Activated CD8-positive, alpha-beta memory T cell treated with anti-CD3 and anti-CD28 coated beads for 36 hours (primary cell): ENCODE data around the gene PAXX. TPM values are rescaled to one million over a fixed set of nuclear protein-coding genes. Genes with fewer than 3 reads are reported as not detected.
"Not testable (repeated sequence)": the region's sequence is repeated elsewhere in the genome, so short reads cannot be mapped to it uniquely, and the experiment has no call there.

Source experiments
- CTCF ChIA-PET: fragments of 350-600 bp; sonication (Branson Sonifier 250); formaldehyde crosslinking; loops from one replicate; lab custom pipeline; 2021; ENCODE audit warnings: antibody characterized with exemption; lab: Charles Lee
- POLR2A ChIA-PET: fragments of 350-600 bp; sonication (Branson Sonifier 250); formaldehyde crosslinking; loops from one replicate; lab custom pipeline; 2021; ENCODE audit warnings: antibody characterized with exemption; lab: Charles Lee
- total RNA-seq, 2 experiments: library from RNA; stranded (reverse); gene quantifications; one replicate each; pipeline ENCODE4 v1.2.3, GENCODE V29; 2021

PAXX gene
- total RNA-seq, 2 experiments from 2014 or later = 66.9 to 74.6 TPM

GRCh38 chr9:136985853-136986252 lies 6.4 kb upstream of the PAXX start:
- CTCF ChIA-PET = interaction anchor here (1.4 kb wide), 1 partner anchor 11 kb away, joined by 3 read pairs; no protein-coding TSS in a partner anchor
- POLR2A ChIA-PET = no interaction called here

GRCh38 chr9:136988872-136989271 lies 3.4 kb upstream of the PAXX start:
- CTCF ChIA-PET = interaction anchor here (0.6 to 1.4 kb wide), 3 partner anchors 41 to 1140 kb away, joined by 3 to 4 read pairs (median 3); partner anchors contain the start of gene C8G
- POLR2A ChIA-PET = interaction anchor here (0.6 kb wide), 1 partner anchor 12 kb away, joined by 4 read pairs; no protein-coding TSS in a partner anchor

GRCh38 chr9:136990242-136990911 lies 1.8 kb upstream of the PAXX start:
- POLR2A ChIA-PET = interaction anchor here (1.5 kb wide), 1 partner anchor 262 kb away, joined by 3 read pairs; no protein-coding TSS in a partner anchor
- CTCF ChIA-PET = interaction anchor here (1.6 to 4.4 kb wide), 3 partner anchors 16 to 45 kb away, joined by 6 to 26 read pairs (median 18); partner anchors contain the start of gene ABCA2

GRCh38 chr9:136992819-136993369 lies 672 bp downstream of the PAXX start:
- POLR2A ChIA-PET = interaction anchor here (0.5 to 1.8 kb wide), 8 partner anchors 9 to 243 kb away, joined by 3 to 9 read pairs (median 4); no protein-coding TSS in a partner anchor
- CTCF ChIA-PET = interaction anchor here (0.9 to 4.4 kb wide), 9 partner anchors 18 to 151 kb away, joined by 3 to 26 read pairs (median 6); partner anchors contain the start of genes ABCA2, AJM1 and C8G

- POLR2A ChIA-PET = interaction anchor here (0.6 kb wide), 1 partner anchor 39 kb away, joined by 4 read pairs; no protein-coding TSS in a partner anchor
- CTCF ChIA-PET = interaction anchor here (1.1 to 4.4 kb wide), 4 partner anchors 35 to 152 kb away, joined by 3 to 26 read pairs (median 6); partner anchors contain the start of genes ABCA2, AJM1 and C8G
Observed at GRCh38 chr9:136994180-136994887, 2.1 kb downstream of the PAXX start.

- POLR2A ChIA-PET = interaction anchor here (0.6 kb wide), 2 partner anchors 73 to 197 kb away, joined by 3 to 6 read pairs; no protein-coding TSS in a partner anchor
- CTCF ChIA-PET = interaction anchor here (1.2 to 4.4 kb wide), 3 partner anchors 34 to 151 kb away, joined by 3 to 26 read pairs (median 9); partner anchors contain the start of gene ABCA2
Observed at GRCh38 chr9:136994888-136995230, 2.6 kb downstream of the PAXX start.

- CTCF ChIA-PET = interaction anchor here (1.1 to 2.3 kb wide), 5 partner anchors 20 to 151 kb away, joined by 3 to 13 read pairs (median 9); partner anchors contain the start of gene ABCA2
- POLR2A ChIA-PET = interaction anchor here (0.6 to 1.5 kb wide), 3 partner anchors 47 to 198 kb away, joined by 3 to 6 read pairs (median 4); no protein-coding TSS in a partner anchor
Observed at GRCh38 chr9:136995362-136995761, 3.1 kb downstream of the PAXX start.

GRCh38 chr9:136995772-136996311 lies 3.6 kb downstream of the PAXX start:
- POLR2A ChIA-PET = interaction anchor here (0.6 to 1.5 kb wide), 2 partner anchors 48 to 198 kb away, joined by 4 to 6 read pairs; no protein-coding TSS in a partner anchor
- CTCF ChIA-PET = interaction anchor here (1.0 to 2.3 kb wide), 7 partner anchors 20 to 208 kb away, joined by 3 to 13 read pairs (median 3); partner anchors contain the start of gene ABCA2

GRCh38 chr9:136996361-136997292 lies 4.4 kb downstream of the PAXX start, which contains the start of gene CLIC3:
TSS of gene CLIC3 (minus strand) at chr9:136996568. CDS start at chr9:136996543, 25 bp downstream.
- ChIA-PET CTCF (interaction anchor here (0.7 to 2.3 kb wide), 7 partner anchors 21 to 209 kb away, joined by 3 to 13 read pairs (median 3); partner anchors contain the start of gene ABCA2), POLR2A (interaction anchor here (1.5 kb wide), 1 partner anchor 48 kb away, joined by 4 read pairs; no protein-coding TSS in a partner anchor)

GRCh38 chr9:136997371-136997770 lies 5.1 kb downstream of the PAXX start:
- ChIA-PET POLR2A (no interaction called here), CTCF (interaction anchor here (0.6 to 2.3 kb wide), 4 partner anchors 22 to 210 kb away, joined by 3 to 13 read pairs (median 6); partner anchors contain the start of gene ABCA2)

GRCh38 chr9:136997830-136998234 lies 5.6 kb downstream of the PAXX start:
- ChIA-PET POLR2A (no interaction called here), CTCF (interaction anchor here (0.6 kb wide), 1 partner anchor 22 kb away, joined by 4 read pairs; no protein-coding TSS in a partner anchor)

GRCh38 chr9:137000177-137000930 lies 8.1 kb downstream of the PAXX start:
- ChIA-PET CTCF (interaction anchor here (0.5 to 3.3 kb wide), 4 partner anchors 25 to 128 kb away, joined by 3 to 30 read pairs (median 12); partner anchors contain the start of gene ABCA2), POLR2A (interaction anchor here (1.1 to 1.3 kb wide), 2 partner anchors 27 to 29 kb away, joined by 5 read pairs; no protein-coding TSS in a partner anchor)

- ChIA-PET POLR2A (interaction anchor here (1.0 kb wide), 1 partner anchor 9 kb away, joined by 5 read pairs; the partner anchor contains the start of gene PAXX), CTCF (interaction anchor here (0.7 to 1.4 kb wide), 8 partner anchors 20 to 215 kb away, joined by 3 to 6 read pairs (median 3); partner anchors contain the start of gene NPDC1)
Observed at GRCh38 chr9:137001857-137002645, 9.8 kb downstream of the PAXX start.

- POLR2A ChIA-PET = no interaction called here
- CTCF ChIA-PET = interaction anchor here (0.8 to 1.4 kb wide), 6 partner anchors 20 to 44 kb away, joined by 3 to 6 read pairs (median 3); partner anchors contain the start of gene NPDC1
Observed at GRCh38 chr9:137002646-137003041, 10.4 kb downstream of the PAXX start.

- POLR2A ChIA-PET = not testable (repeated sequence)
- CTCF ChIA-PET = interaction anchor here (1.4 to 1.6 kb wide), 2 partner anchors 25 to 31 kb away, joined by 3 read pairs; no protein-coding TSS in a partner anchor
Observed at GRCh38 chr9:137004285-137004684, 12.1 kb downstream of the PAXX start.
